PC-9 (cell line): ENCODE data around the gene SKI.

Source experiments
- EZH2 ChIP-seq: fragments of 200-600 bp; sonication (generic); IDR thresholded peaks from 2 replicates; pipeline ENCODE4 v1.8.0; 2017; ENCODE audit warnings: antibody characterized with exemption, low read depth
- TF ChIP-seq, protein P1 (sequence below): fragments of 200-600 bp; sonication (generic); conservative IDR thresholded peaks from 2 replicates; pipeline ENCODE4 v1.6.1; 2017; ENCODE audit warnings: mixed run types, antibody characterized with exemption, mild to moderate bottlenecking, moderate library complexity

- TF ChIP-seq, protein P1, sequence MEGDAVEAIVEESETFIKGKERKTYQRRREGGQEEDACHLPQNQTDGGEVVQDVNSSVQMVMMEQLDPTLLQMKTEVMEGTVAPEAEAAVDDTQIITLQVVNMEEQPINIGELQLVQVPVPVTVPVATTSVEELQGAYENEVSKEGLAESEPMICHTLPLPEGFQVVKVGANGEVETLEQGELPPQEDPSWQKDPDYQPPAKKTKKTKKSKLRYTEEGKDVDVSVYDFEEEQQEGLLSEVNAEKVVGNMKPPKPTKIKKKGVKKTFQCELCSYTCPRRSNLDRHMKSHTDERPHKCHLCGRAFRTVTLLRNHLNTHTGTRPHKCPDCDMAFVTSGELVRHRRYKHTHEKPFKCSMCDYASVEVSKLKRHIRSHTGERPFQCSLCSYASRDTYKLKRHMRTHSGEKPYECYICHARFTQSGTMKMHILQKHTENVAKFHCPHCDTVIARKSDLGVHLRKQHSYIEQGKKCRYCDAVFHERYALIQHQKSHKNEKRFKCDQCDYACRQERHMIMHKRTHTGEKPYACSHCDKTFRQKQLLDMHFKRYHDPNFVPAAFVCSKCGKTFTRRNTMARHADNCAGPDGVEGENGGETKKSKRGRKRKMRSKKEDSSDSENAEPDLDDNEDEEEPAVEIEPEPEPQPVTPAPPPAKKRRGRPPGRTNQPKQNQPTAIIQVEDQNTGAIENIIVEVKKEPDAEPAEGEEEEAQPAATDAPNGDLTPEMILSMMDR, result no peak
- no peak for TF ChIP-seq EZH2
Measured at GRCh38 chr1:2350501-2350900, 122.4 kb downstream of the SKI start.
